IPS-18a (cell line): ENCODE results near the gene ZNF142.

Source experiments
- H3K27ac ChIP-seq: one replicate; pipeline ENCODE4 v1.5.1; 2013; ENCODE audit warnings: low read length
- H3K27me3 ChIP-seq: one replicate; pipeline ENCODE4 v1.6.1; 2013; ENCODE audit warnings: mild to moderate bottlenecking, low read length; ENCODE audit not compliant: control insufficient read depth, insufficient read depth
- H3K36me3 ChIP-seq: one replicate; pipeline ENCODE4 v1.6.1; 2013; ENCODE audit warnings: low read depth, low read length; ENCODE audit not compliant: control insufficient read depth
- H3K4me1 ChIP-seq: one replicate; pipeline ENCODE4 v1.6.1; 2013; ENCODE audit warnings: low read depth, low read length; ENCODE audit not compliant: control insufficient read depth
- H3K4me3 ChIP-seq: one replicate; pipeline ENCODE4 v1.5.1; 2013; ENCODE audit warnings: low read length
- H3K9ac ChIP-seq: one replicate; pipeline ENCODE4 v1.6.1; 2013; ENCODE audit warnings: mild to moderate bottlenecking, low read length, moderate library complexity
- H3K9me3 ChIP-seq: one replicate; pipeline ENCODE4 v1.6.1; 2013; ENCODE audit warnings: low read depth, low read length; ENCODE audit not compliant: control insufficient read depth

ZNF142 gene

GRCh38 chr2:218643751-218644310, 15.6 kb downstream of the ZNF142 start:
- peaks cover 70% of the 10 kb centered on the region for H3K36me3 ChIP-seq
- no peak overlapping the region for H3K9ac ChIP-seq
- H3K27ac ChIP-seq: no peak overlapping the region
- H3K4me3 ChIP-seq: no peak overlapping the region
- no peaks in the 10 kb centered on the region for H3K27me3 ChIP-seq
- H3K9me3 ChIP-seq: no peaks in the 10 kb centered on the region
- no peaks in the 10 kb centered on the region for H3K4me1 ChIP-seq

GRCh38 chr2:218642786-218643185, 16.6 kb downstream of the ZNF142 start:
- H3K4me1 ChIP-seq: no peaks in the 10 kb centered on the region
- no peak overlapping the region for H3K9ac ChIP-seq
- H3K9me3 ChIP-seq: no peaks in the 10 kb centered on the region
- H3K4me3 ChIP-seq: no peak overlapping the region
- no peak overlapping the region for H3K27ac ChIP-seq
- H3K36me3 ChIP-seq: peaks cover 70% of the 10 kb centered on the region
- no peaks in the 10 kb centered on the region for H3K27me3 ChIP-seq

GRCh38 chr2:218642121-218642656, 17.2 kb downstream of the ZNF142 start:
- H3K27me3 ChIP-seq: no peaks in the 10 kb centered on the region
- H3K9ac ChIP-seq: no peak overlapping the region
- H3K4me3 ChIP-seq: no peak overlapping the region
- peaks cover 71% of the 10 kb centered on the region for H3K36me3 ChIP-seq
- H3K27ac ChIP-seq: no peak overlapping the region
- no peaks in the 10 kb centered on the region for H3K4me1 ChIP-seq
- no peaks in the 10 kb centered on the region for H3K9me3 ChIP-seq

- no peaks in the 10 kb centered on the region for H3K4me1 ChIP-seq
- H3K27ac ChIP-seq: no peak overlapping the region
- H3K9ac ChIP-seq: no peak overlapping the region
- no peaks in the 10 kb centered on the region for H3K9me3 ChIP-seq
- H3K36me3 ChIP-seq: peaks cover 65% of the 10 kb centered on the region
- no peak overlapping the region for H3K4me3 ChIP-seq
- H3K27me3 ChIP-seq: no peaks in the 10 kb centered on the region
These were observed 21.1 kb downstream of the ZNF142 start for GRCh38 chr2:218638372-218638771.

GRCh38 chr2:218635719-218636118, 23.7 kb downstream of the ZNF142 start:
- no peak overlapping the region for H3K9ac ChIP-seq
- peaks cover 53% of the 10 kb centered on the region for H3K36me3 ChIP-seq
- no peak overlapping the region for H3K27ac ChIP-seq
- H3K4me3 ChIP-seq: no peak overlapping the region
- no peaks in the 10 kb centered on the region for H3K27me3 ChIP-seq
- no peaks in the 10 kb centered on the region for H3K4me1 ChIP-seq
- no peaks in the 10 kb centered on the region for H3K9me3 ChIP-seq

GRCh38 chr2:218631837-218632236, 27.6 kb downstream of the ZNF142 start:
- Histone ChIP-seq H3K9ac (no peak overlapping the region), H3K27ac (no peak overlapping the region), H3K9me3 (no peaks in the 10 kb centered on the region), H3K36me3 (peaks cover 20% of the 10 kb centered on the region), H3K4me1 (no peaks in the 10 kb centered on the region), H3K27me3 (no peaks in the 10 kb centered on the region), H3K4me3 (no peak overlapping the region)

GRCh38 chr2:218627939-218628338, 31.5 kb downstream of the ZNF142 start:
- H3K9me3 ChIP-seq: no peaks in the 10 kb centered on the region
- no peak overlapping the region for H3K27ac ChIP-seq
- H3K36me3 ChIP-seq: no peaks in the 10 kb centered on the region
- H3K27me3 ChIP-seq: no peaks in the 10 kb centered on the region
- no peak overlapping the region for H3K9ac ChIP-seq
- H3K4me3 ChIP-seq: no peak overlapping the region
- no peaks in the 10 kb centered on the region for H3K4me1 ChIP-seq

GRCh38 chr2:218626369-218626768, 33.1 kb downstream of the ZNF142 start:
- H3K9ac ChIP-seq: no peak overlapping the region
- H3K27ac ChIP-seq: no peak overlapping the region
- no peaks in the 10 kb centered on the region for H3K4me1 ChIP-seq
- H3K4me3 ChIP-seq: no peak overlapping the region
- H3K36me3 ChIP-seq: no peaks in the 10 kb centered on the region
- H3K27me3 ChIP-seq: no peaks in the 10 kb centered on the region
- H3K9me3 ChIP-seq: no peaks in the 10 kb centered on the region

- H3K9me3 ChIP-seq: no peaks in the 10 kb centered on the region
- H3K27me3 ChIP-seq: no peaks in the 10 kb centered on the region
- no peaks in the 10 kb centered on the region for H3K4me1 ChIP-seq
- no peak overlapping the region for H3K9ac ChIP-seq
- H3K27ac ChIP-seq: no peak overlapping the region
- no peak overlapping the region for H3K4me3 ChIP-seq
- H3K36me3 ChIP-seq: no peaks in the 10 kb centered on the region
These were observed 36.1 kb downstream of the ZNF142 start for GRCh38 chr2:218623366-218623705.

GRCh38 chr2:218622606-218623365, 36.6 kb downstream of the ZNF142 start:
- Histone ChIP-seq H3K9me3 (no peaks in the 10 kb centered on the region), H3K36me3 (no peaks in the 10 kb centered on the region), H3K27ac (no peak overlapping the region), H3K4me3 (no peak overlapping the region), H3K9ac (no peak overlapping the region), H3K27me3 (no peaks in the 10 kb centered on the region), H3K4me1 (no peaks in the 10 kb centered on the region)

- Histone ChIP-seq H3K27ac (no peak overlapping the region), H3K4me3 (no peak overlapping the region), H3K9ac (no peak overlapping the region), H3K4me1 (no peaks in the 10 kb centered on the region), H3K36me3 (no peaks in the 10 kb centered on the region), H3K9me3 (no peaks in the 10 kb centered on the region), H3K27me3 (no peaks in the 10 kb centered on the region)
These were observed 38.4 kb downstream of the ZNF142 start for GRCh38 chr2:218621007-218621406.
